ENCODE data around the gene YPEL2.
"Not testable (repeated sequence)": the region's sequence is repeated elsewhere in the genome, so short reads cannot be mapped to it uniquely, and the experiment has no call there.

Gene YPEL2

DNA sequence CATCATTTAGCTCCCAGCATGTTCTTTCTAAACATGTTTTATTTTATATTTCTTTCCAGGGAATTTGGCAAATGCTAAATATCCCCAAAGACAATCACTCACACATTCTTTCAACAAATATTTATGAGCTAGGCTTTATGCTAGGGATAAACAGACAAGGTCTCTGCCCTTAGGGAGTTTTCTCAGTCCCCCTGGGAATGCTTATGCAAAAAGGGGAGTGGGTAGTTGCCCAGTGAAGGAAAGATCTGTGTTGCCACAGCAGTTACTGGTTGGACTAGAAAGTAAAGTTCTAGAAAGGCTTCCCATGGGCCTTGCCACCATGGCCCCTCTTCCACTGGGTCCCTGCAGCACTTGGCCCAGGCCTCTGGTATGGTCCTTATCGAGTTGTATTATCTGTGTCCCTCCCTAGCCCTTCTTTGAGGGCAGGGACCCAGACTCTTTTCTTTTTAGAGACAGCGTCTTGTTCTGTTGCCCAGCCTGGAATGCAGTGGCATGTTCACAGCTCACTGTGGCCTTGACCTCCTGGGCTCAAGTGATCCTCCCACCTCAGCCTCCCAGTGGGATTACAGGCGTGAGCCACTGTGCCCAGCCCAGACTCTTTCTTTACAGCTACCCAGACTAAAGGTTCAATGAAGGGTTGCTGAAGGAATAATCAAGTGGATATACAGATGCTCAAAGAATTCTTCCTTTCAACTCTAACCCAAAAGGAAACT lies 78.0 kb downstream of the YPEL2 start:
- DNase-seq = no peak

DNA sequence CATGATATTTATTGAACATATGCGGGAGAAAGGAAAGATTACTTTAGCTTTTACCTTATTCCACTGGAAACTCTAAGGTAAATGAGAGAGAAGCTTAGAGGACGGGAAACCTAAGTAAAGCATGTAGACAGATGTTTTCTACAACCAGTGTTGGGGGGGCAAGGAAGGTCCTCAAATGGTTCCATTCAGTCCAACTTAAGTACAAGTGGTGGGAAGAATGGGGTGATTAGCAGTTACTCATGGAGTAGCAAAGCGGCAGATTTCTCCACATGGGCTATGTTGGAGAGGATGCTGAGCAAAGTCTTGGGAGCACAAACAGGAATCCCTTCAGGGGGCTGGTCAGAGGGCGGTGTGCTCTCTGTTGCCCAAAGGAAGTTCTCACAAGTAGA lies 78.6 kb downstream of the YPEL2 start:
- DNase-seq = no peak

DNA sequence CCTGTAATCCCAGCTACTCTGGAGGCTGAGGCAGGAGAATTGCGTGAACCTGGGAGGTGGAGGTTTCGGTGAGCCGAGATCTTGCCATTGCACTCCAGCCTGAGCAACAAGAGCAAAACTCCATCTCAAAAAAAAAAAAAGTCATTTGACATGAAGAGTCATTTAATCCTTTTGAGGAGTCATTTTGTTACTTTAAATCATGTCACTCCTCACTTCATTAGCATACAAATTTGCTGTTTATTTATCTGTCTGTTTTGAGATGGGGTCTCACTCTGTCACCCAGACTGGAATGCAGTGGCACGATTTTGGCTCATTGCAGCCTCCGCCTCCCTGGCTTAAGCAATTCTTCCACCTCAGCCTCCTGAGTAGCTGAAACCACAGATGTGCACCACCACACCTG lies 81.0 kb downstream of the YPEL2 start:
- not testable (repeated sequence) for DNase-seq

DNA sequence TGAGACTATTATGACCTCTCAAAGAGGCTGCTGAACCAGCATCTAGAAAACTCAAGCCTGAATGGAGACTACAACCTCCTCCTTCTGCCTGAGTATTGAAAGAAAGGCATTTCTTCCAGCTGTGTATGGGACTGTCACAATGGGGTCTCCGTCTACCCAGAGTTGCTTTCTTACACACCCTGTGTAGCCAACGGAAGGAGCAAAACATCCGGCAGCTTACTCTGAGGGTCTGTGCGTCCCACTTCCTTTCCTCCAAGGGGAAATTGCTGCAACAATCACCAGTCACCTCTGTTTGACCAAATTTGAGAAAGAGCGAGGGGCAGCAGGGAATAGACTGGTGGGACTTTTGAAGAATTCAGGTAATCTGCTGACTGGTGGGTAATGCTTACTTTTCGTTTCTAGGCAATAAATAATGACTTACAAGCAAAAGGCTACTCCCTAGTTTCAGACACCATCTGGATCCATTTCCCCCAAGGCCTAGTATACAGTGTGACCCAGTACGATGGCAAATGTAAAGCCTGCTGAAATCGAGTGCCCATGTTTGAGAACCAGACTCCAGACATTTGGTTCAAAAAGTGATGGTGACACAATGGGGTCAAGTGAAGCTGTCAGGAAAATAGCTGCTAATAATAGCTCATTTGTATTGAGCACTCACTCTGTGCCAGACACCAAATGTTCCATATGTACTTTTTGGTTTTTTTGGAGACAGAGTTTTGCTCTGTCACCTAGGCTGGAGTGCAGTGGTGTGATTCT lies 81.7 kb downstream of the YPEL2 start:
- DNase-seq = no peak

DNA sequence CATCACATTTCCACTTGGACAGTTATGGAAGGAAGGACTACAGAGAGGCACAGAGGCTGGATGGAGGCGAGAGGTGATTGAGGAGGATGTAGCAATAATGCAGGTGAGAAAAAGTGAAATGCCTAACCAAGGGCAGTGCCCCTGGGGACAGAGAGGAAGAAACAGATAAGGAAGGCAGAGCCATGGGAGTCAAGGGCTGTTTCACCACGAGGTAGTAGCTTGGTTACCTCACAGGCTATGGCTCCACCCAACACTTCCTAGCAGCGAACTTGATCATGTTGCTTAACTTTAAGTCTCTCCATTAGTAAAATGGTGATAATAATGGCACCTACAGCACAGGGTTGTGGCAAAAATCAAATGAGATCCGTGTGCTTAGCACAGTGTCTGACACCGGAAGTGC lies 83.9 kb downstream of the YPEL2 start:
- DNase-seq = no peak

DNA sequence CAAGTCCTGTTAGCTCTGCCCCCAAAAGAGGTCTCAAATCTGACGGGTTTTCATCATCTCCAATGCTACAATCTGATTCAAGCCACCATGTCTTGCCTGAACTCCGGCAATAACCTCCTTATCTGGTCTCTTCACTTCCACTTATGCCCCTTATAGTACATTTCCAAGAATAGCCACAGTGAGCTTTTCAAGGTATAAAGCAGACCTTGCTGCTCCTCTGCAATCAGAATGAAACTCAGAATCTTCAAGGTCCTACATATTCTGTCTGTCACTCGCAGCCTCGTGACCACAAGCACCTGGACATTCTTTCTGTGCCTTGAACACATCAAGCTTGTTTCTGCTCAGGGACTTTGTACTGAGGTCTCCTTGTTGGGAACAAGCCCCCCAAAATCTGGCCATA lies 84.7 kb downstream of the YPEL2 start:
- no peak for DNase-seq

DNA sequence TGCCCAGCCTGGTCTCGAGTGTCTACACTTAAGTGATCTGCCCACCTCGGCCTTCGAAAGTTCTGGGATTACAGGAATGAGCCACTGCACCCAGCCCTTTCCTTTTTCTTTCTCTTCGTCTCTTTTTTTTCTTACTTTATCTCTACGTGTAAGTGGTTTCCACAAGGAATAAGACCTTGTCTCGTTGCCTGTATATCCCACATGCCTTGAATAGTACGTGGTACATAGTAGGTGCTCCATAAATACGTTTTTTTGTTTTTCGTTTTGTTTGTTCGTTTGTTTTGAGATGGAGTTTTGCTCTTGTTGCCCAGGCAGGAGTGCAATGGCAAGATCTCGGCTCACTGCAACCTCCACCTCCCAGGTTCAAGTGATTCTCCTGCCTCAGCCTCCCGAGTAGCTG lies 86.0 kb downstream of the YPEL2 start:
- no peak for DNase-seq

DNA sequence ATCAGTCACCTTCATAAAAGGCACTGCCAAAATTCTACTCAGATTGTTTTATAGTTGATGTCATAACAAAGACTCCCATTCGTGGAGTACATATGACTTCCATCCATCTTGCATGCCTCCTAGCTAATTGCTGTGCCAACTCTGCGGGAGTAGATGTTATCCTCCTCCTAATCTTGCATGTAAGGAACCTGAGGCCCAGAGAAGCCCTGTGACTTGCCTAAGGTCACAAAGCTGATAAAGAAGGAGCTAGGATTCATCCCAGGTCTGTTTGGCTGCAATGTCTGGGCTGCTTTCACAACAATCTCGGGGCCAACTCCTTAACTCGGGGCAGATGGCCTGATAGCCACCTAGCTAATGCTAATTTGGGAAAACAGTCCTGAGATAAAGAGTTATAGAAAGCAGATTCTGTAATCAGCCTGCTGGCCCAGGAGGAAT lies 87.3 kb downstream of the YPEL2 start:
- no peak for DNase-seq

DNA sequence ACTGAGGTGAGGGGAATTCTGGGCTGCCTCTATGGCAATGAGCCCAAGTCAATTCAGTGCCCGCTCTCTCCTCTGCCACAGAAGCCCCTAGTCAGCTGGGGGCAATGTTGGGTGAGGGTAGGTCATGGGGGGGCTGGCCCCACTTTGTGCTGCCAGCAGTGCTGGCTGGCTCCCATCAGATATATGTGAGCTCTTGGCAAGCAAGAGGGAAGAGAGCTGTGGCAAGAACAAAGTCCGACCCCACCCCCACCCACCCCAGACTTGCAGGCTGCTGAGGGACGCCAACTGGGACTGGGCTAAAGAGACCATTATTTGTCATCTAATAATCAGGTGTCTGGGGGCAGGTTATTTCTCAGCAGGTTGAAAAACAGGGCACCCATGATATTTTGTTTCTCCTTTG lies 89.4 kb downstream of the YPEL2 start:
- DNase-seq = no peak

DNA sequence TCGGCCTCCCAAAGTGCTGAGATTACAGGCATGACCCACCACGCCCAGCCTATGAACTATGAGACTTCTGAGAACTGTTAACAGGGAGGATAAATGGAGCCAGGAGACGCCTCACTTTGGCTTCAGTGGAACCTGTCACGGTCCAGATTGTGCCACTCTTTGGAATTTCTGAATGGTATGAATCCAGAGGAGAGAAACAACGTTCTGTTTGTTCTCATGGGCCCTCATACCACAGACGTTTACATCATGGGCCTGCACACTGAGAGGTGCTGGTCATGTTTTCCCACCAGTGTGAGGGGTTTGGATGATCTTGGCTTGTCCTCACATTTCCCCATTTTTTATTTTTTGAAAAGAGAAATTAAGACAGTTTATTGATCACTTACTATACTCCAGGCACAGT lies 90.3 kb downstream of the YPEL2 start:
- no peak for DNase-seq

DNA sequence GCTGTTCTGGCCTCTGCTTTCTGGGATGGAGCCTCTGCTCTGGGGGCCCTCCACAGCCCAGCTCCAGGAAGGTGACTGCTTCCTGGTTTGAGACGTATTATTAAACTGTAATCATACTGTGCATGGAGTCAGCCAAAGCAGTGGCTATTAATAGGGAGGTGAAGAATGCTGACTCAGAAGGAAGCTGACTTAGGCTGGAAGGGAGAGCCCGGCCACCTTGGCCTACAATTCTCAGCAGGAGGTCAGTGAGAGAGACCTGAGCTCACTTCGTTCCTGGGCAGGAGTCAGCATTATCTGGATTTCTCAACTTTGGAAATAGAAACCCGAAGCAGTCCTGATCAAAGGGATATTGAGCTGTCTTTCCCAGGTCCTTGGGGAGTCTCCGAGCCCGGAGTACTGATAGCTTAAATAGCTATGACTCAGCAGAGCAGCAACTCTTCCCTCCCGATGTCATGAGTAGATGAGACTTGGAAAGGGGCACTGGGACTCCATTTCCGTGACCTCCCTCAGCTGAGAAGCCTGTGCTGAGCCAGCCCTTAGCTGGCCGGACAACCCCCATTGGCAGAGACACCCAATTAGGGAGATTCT lies 91.8 kb downstream of the YPEL2 start:
- DNase-seq = no peak

DNA sequence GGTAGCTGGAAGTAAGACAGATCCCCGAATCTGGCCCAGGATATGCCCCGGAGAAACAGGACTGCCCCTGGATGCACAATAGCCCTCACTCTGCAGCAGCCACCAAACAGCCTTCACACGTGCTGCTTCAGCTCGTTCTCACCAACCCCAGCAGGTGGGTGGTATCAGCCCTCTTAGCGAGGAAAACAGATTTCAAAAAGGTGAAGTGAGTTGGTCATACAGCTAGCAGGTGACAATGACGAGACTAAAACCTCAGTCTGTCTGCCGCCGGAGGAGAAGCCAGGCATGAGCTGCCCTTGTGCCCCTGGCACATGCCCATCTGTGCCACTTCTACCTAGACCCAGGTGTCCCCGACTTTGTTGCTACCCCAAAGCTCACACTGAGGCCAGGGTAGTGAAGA lies 92.4 kb downstream of the YPEL2 start:
- DNase-seq = no peak

DNA sequence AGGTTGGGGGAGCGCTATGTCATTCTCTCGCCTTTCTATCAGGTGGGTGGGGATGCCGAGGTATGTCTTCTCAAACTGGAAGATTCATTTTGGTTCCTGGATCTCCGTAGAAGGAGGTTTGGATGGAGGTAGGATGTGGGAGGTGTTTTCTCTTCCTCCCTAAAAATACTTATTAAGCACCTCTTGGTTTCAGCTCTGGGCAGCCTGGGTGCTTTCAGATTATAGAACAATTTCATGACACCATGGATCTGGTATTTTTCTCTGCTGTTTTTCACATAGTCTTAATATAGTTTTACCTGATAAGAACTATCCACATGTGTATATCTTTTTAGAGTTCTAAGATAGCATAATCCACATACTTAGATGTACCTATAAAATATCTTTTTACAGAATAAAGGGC lies 92.9 kb downstream of the YPEL2 start:
- DNase-seq = no peak

DNA sequence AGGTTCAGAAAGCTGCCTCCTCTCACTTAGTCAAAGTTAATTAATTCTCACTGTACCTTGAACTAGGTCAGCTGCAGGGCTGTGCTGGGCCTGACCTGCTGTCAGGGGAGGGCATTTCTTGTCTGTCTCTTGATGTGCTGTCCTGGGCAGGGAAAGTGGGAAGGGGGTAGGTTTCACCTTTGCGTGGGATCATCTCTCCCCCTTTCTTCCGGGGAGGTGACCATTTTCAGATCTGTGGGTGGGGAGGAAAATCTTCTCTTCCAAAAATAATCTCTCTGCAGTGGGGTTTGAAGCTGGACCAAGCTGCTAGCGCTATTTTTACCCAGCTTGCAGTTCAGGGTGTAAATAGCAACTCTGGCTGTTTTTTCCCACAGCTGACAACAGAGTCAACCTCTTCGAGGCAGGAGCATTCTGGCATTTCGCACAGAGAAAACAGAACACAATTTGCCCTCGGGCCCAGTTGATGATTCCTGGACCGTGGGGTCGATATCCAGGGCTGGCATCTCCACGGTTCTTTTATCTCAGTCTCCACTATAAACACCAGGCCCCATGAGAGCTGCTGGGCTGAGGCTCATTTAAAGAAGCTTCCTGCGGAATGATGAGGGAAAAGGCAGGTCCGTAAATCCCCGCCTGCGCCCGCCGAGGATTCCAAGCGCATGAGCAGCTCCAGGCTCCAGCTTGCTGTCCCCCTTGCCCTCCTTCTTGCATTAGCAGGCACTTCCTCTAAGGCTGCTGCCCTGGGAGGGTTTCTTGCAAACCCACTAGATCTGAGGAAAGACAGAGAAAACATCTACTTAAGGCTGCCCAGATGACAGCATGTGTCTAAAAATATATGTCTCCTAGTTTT lies 93.9 kb downstream of the YPEL2 start:
- no peak for DNase-seq

DNA sequence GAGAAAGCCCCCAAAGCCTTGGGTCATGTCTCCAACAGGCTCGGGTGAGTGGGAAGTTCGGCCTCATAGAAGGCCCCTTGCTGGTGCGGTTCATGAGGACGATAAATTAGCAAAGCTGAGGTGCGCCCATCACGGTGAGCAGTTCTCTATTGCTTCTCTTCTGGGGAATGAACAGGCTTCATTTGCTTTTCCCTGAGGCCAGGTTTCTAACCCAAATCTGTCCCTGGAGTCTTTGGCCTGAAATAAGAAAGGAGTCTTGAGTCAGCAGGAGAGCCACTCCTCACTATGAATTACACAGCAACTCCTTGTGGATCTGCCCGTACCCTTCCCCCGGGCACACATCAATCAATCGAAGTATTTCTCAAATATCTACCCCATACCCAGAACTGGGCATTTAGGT lies 94.6 kb downstream of the YPEL2 start:
- DNase-seq = no peak

DNA sequence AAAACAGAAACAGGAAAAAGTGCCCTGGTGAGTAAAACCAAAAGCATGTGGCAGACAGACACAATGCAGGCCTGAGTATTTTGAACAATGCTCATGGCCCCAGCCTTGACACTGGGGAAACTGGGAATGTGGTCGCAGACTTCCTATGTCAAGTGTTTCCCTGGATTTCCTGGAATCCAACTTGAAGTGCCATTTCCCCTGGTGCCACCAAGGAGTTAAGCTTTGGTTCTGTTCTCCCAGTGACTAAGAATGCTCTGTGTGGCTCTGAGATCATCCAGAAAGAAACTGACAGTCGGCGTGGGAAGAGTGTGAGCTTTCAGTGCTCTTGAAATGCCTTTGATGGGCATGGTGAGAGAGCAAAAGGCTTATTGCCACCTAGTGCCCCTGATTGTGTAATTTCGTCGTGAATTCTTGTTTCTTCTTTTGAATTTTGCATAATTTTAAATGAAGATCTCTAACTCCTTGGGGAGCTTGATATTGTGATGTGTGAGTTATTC lies 96.0 kb downstream of the YPEL2 start:
- no peak for DNase-seq

DNA sequence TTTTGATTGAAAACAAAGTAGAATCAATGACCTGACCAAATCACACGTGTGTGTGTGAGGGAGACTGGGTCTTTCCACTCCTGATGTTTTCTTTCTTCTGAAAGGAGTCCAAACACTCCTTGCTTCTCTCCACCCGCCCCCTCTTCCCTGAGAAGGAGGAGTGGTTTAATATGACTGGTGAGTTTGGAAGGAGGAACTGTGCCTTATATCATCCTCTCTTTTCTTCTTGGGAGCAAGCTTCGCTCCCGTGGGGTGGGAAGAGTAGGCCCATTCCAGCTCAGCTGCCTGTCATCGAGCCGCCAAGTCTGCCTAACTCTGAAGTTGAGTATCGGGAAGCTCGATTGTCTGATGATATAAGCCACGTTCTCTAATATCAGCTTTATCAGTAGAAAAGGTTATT lies 96.5 kb downstream of the YPEL2 start:
- no peak for DNase-seq

DNA sequence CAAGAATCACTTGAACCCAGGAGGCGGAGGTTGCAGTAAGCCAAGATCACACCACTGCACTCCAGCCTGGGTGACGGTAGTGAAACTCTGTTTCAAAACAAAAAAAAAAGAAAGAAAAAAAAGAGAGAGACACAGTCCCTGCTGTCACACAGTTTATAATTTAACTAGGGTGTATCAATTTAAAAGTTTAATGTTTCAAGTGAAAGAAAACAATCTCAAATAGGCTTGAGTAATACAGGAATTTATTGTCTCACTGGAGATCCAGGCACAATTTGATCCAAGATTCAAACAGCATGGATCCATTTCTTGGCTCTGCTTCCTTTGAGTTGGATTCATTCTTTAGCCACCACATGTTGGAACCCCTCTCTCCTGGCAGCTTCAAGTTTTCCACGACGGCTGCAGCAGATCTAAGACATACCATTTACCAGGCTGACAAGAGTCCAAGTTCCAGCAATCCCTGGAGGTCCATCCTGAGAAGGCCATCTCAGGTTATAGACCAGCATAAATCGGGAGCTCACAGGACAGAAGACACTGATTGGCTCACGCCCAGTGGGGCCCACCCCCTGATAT lies 97.5 kb downstream of the YPEL2 start:
- DNase-seq = no peak

DNA sequence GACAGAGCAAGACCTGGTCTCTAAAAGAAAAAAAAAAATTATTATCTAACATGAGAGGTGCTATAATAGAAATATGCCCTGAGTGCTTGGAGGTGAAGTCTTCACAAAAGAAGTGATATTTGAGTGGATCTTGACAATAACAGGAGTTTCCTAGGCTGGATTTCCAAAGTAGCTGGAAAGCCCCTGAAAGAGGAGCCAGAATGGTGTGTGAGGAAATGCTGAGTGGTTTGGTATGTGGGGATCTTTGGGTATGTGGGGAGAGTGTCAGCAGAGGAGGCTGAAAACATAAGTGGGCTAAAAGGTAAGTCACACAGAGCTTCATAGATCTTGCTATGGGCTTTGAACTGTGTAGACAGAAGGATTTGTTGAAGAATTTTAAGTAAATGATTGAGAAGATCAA lies 100.1 kb downstream of the YPEL2 start:
- DNase-seq = no peak

DNA sequence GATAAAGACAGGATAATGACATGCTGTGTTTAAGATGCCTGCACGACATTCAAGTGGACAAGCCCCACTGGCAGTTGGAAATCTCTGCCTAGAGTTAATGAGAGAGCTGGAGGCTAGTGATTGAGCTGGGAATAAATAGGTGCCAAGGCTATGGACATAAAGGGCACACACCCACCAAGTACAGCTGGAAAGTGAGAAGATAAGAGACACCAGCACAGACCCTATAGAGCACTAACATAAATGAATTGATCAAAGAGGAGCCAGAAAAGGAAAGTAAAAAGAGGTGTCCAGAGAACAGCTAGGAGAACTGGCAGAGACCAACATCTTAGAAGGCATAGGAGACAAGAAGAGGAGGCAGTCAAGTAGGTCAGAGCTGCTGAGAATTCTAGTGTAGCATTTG lies 101.2 kb downstream of the YPEL2 start:
- DNase-seq = no peak

DNA sequence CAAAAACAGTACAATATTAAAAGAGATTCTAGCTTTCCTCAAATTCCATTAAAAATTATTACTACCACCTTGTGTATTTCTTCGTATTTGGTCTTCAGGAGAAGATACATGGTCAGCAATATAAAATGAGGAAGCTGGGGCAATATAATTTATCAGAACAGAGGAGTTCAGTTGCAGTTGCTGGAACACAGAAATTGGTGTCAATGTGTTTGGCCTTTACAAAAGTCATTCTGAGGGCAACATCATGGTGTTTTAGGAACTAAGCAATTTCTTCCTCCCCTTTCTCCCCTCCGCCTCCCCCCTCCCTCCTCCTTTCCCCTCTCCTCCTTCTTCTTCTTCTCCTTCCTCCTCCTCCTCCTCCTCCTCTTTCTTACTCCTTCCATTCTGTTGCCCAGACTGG lies 102.1 kb downstream of the YPEL2 start:
- DNase-seq = no peak

DNA sequence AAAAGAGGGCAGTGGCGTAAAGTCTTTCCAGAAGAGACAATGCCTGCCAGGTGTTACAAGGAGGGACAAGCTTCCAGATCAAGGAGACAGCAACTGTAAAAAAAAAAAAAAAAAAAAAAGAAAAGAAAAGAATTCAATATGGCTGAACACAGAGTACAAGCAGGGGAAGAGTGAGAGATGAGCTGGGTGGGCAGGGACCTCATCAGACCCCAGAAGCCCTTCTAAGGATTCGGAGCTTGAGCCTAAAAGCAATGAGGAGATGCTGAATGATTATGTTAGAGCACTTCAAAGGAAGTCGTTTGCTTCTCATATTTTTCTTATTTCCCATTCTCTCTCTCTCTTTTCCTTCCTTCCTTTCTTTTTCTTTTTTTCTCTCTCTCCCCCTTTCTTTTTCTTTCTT lies 103.0 kb downstream of the YPEL2 start:
- no peak for DNase-seq

DNA sequence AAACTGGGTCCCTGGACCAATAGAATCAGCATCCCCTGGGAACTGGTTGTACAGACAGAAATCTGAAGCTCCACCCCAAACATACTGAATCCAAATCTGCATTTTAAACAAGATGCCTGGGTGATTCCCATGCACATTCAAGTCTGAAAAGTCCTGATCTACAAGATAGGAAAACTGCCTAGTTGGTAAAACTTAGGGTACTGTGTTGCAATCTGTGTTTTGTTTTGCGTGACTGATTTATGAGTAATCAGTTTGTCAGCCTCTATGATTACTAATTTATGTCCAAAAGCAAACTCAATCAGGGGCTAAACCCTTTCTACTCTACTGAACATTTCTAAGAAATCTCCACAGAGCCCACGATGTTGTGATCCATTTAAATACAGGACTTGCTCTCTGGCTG lies 103.8 kb downstream of the YPEL2 start:
- DNase-seq = no peak

Data from NCI-H510A (cell line).